ENCODE data around the gene B4GALT5.
"Not testable (repeated sequence)": the region's sequence is repeated elsewhere in the genome, so short reads cannot be mapped to it uniquely, and the experiment has no call there.

B4GALT5 gene
- 22.8 to 184 (median 62.2) reads per million in 9 experiments for total RNA-seq

DNA sequence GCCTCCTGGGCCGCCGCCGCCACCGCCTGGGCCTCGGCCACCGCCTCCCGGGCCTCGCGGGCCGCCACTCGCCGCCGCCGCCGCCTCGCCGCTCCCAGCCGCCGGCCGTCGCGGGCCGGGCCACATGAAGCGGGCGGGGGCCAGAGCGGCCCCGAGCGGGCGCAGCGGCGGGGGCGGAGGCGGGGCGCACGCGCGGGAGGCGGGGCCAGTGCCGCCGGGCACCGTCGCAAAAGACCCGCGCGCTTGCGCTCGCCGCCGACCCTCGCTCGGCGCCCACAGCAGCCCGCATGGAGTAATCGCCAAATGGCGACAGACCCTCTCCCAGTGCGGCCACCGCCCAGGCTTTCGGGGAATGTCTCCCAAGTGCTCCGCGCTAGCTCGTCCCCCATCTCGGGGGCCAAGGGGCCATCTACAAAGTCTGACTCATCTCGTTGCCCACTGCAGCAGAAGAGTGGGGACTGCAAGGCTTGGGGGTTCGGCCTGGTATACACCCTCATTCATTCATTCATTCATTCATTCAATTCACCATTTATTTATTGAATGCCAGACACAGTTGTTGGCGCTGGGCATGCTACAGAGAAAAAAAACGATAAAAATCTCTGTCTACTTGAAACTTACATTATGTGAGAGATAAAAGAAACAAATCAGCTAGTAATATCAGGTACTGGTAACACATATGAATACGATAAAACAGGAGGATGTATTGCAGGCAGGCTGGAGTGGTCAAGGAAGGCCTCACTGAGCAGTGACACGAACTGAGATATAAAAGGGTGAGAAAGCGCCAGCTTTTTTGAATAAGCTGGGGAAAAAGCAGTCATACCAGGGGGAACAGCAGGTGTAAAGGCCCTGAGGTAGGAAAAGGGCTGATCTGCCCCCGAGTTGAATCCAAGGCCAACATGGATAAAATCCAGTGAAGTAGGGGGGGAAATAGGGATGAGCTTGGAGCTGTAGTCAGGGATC is at the start of gene B4GALT5:
Gene B4GALT5 (minus strand): TSS at position 126 of the 960 bp plus-strand sequence. CDS start 188 bp downstream, outside the sequence.
- Mint-ChIP-seq H3K36me3 (ENCODE audit: insufficient read depth) (peaks cover 10% of the 10 kb centered on the region), H3K4me1 (ENCODE audit: low read depth in 2 of 2) (peaks cover 37 to 45% of the 10 kb centered on the region in 2 donors), H3K27ac (peak within 1 kb of the TSS; percentile 94 to 97), H3K27me3 (no peaks in the 10 kb centered on the region), H3K9me3 (no peaks in the 10 kb centered on the region), H3K4me3 (peak within 1 kb of the TSS; percentile 89 to 95)
- ATAC-seq (replicated peaks) = peak; percentile 83
- peak; percentile 50 to 69 (median 65) for DNase-seq

DNA sequence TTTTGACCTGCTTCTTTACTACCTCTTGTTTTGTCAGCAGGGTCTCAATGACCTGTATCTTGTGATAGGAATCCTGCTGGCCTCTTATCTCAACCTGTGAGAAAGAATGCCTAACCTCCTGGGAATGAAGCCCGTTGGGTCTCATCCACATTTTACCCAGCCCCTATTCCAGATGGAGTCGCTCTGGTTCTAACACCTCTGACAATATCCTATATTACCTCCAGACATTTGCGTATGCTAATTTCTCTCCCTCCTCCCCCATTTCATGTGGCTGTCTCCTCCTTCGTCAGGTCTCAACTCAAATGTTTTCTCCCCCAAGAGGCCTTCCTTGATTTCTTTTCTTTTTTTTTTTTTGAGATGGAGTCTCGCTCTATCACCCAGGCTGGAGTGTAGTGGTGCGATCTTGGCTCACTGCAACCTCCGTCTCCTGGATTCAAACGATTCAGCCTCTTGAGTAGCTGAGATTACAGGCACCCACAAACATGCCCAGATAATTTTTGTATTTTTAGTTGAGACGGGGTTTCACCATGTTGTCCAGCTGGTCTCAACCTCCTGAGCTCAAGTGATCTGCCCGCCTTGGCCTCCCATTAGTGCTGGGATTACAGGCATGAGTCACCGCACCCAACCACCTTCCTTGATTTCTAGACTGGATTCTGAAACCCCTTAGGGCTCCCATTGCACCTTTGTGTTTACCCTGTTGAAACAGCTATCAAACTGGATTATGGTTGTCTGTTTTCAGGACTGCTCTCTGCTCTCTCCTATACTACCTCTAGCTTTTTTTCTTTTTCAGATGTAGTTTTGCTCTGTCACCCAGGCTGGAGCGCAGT is 49.5 kb upstream of the B4GALT5 start:
- Mint-ChIP-seq H3K27me3 (peaks cover 8 to 11% of the 10 kb centered on the region in 2 donors), H3K4me1 (ENCODE audit: low read depth in 2 of 2) (peaks cover 1 to 7% of the 10 kb centered on the region in 2 donors), H3K9me3 (no peaks in the 10 kb centered on the region), H3K4me3 (no peak overlapping the region), H3K36me3 (ENCODE audit: insufficient read depth) (no peaks in the 10 kb centered on the region), H3K27ac (no peak overlapping the region)
- no peak for DNase-seq
- ATAC-seq (replicated peaks) = no peak

DNA sequence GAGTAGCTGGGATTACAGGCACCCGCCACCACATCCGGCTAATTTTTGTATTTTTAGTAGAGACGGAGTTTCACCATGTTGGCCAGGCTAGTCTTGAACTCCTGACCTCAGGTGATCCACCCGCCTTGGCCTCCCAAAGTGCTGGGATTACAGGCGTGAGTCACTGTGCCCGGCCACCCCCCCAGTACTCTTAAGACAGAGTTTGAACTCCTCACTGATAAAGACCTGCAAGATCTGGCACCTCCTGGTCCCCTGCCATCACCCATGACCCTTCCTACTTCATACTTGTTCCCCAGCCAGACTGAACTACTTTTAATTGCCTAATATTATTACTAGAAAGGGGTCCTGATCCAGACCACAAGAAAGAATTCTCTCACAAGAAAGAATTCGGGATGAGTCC is 48.2 kb upstream of the B4GALT5 start:
- not testable (repeated sequence) for H3K9me3 Mint-ChIP-seq; ATAC-seq (replicated peaks); H3K4me3 Mint-ChIP-seq; DNase-seq; H3K4me1 Mint-ChIP-seq (ENCODE audit: low read depth in 2 of 2); H3K36me3 Mint-ChIP-seq (ENCODE audit: insufficient read depth); H3K27ac Mint-ChIP-seq
- peaks cover 8 to 11% of the 10 kb centered on the region in 2 donors for H3K27me3 Mint-ChIP-seq

DNA sequence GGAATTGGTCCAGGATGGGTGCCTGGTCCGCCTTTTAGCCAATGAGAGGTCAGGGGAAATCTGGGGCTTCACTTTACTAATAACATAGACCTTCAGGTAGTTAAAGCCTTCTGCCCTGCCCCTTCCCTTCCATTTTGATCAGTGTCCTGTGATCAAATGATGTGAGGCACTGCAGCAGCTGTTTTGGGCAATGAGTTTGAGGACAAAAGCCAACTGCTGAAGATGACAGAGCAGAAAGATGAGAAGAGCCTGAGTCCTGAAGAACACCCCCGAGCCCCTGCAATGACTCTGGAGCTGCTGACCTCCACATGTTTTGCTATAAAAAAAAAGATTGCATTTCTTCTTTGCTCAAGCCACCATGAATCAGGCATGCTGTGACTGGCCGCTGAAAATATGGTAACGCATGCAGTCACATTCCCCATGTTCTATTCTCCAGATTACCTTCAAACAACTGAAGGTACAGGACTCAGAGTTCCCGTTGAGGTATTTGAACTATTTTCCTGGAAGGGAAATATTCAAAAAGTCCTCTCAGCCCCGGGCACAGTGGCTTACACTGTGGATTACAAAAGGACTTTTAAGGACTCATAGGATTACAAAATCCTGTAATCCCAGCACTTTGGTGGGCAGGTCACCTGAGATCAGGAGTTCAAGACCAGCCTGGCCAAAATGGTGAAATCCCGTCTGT is 45.7 kb upstream of the B4GALT5 start:
- ATAC-seq (replicated peaks) (no peak), DNase-seq (no peak)
- Mint-ChIP-seq H3K4me3 (no peak overlapping the region), H3K9me3 (no peaks in the 10 kb centered on the region), H3K27ac (no peak overlapping the region), H3K27me3 (peaks cover 4 to 8% of the 10 kb centered on the region in 2 donors), H3K36me3 (ENCODE audit: insufficient read depth) (peaks cover 3% of the 10 kb centered on the region), H3K4me1 (ENCODE audit: low read depth in 2 of 2) (no peaks in the 10 kb centered on the region)

DNA sequence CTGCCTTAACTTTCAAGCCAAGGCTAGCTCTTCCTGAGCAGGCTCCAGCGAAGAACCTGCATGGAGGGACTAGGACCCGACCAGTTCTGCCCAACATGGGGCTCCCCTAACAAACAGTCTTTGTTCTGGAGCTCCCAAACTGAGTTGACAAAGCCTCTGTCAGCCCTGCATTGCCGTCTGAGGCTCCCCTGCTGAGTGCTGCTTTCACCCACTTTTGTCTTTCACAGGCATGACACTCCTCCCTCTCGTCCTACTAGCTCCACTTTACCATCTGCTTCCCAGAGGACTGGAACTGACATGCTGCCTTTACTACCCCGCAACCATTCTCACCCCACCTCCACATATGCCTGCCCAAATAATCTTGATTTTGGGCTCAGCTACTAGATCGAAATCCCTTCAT is 45.1 kb upstream of the B4GALT5 start:
- Mint-ChIP-seq H3K27me3 (peaks cover 4 to 8% of the 10 kb centered on the region in 2 donors), H3K36me3 (ENCODE audit: insufficient read depth) (peaks cover 3% of the 10 kb centered on the region), H3K9me3 (no peaks in the 10 kb centered on the region), H3K4me1 (ENCODE audit: low read depth in 2 of 2) (no peaks in the 10 kb centered on the region), H3K4me3 (no peak overlapping the region), H3K27ac (no peak overlapping the region)
- ATAC-seq (replicated peaks) (no peak), DNase-seq (no peak)

DNA sequence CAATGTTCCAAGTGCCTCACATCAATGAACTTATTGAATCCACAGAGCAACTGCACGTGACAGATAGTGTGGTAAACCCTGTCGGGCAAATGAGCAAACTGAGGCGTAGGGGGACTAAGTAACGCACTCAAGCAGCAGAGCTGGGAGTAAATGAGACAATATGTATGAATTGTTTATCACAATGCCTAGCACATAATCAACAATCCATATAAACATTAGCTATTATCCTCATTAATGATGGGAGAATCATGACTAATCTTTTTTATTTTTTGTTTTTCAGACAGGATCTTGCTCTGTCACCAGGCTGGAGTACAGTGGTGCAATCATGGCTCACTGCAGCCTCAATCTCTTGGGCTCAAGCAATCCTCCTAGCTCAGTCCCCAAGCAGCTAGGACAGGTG is 43.9 kb upstream of the B4GALT5 start:
- H3K36me3 Mint-ChIP-seq (ENCODE audit: insufficient read depth) = peaks cover 3% of the 10 kb centered on the region
- H3K27me3 Mint-ChIP-seq = peaks cover 4 to 8% of the 10 kb centered on the region in 2 donors
- no peaks in the 10 kb centered on the region for H3K9me3 Mint-ChIP-seq
- no peak for ATAC-seq (replicated peaks)
- no peak overlapping the region for H3K4me3 Mint-ChIP-seq
- no peak for DNase-seq
- no peaks in the 10 kb centered on the region for H3K4me1 Mint-ChIP-seq (ENCODE audit: low read depth in 2 of 2)
- H3K27ac Mint-ChIP-seq = no peak overlapping the region

- Mint-ChIP-seq H3K27me3 (peaks cover 4 to 8% of the 10 kb centered on the region in 2 donors), H3K4me3 (no peak overlapping the region), H3K27ac (no peak overlapping the region), H3K36me3 (ENCODE audit: insufficient read depth) (peaks cover 3% of the 10 kb centered on the region), H3K9me3 (no peaks in the 10 kb centered on the region), H3K4me1 (ENCODE audit: low read depth in 2 of 2) (peaks cover 0 to under 1% of the 10 kb centered on the region in 2 donors)
- ATAC-seq (replicated peaks) = no peak
- DNase-seq = no peak
Measured at GRCh38 chr20:49756241-49756640, 42.6 kb upstream of the B4GALT5 start.

- H3K27ac Mint-ChIP-seq = no peak overlapping the region
- no peak for ATAC-seq (replicated peaks)
- no peaks in the 10 kb centered on the region for H3K9me3 Mint-ChIP-seq
- H3K27me3 Mint-ChIP-seq = peaks cover 4 to 8% of the 10 kb centered on the region in 2 donors
- peaks cover 3% of the 10 kb centered on the region for H3K36me3 Mint-ChIP-seq (ENCODE audit: insufficient read depth)
- H3K4me1 Mint-ChIP-seq (ENCODE audit: low read depth in 2 of 2) = peaks cover 6 to 8% of the 10 kb centered on the region in 2 donors
- DNase-seq = no peak
- H3K4me3 Mint-ChIP-seq = no peak overlapping the region
Measured at GRCh38 chr20:49754596-49754995, 40.9 kb upstream of the B4GALT5 start.

- peaks cover 6 to 8% of the 10 kb centered on the region in 2 donors for H3K4me1 Mint-ChIP-seq (ENCODE audit: low read depth in 2 of 2)
- DNase-seq (no peak), ATAC-seq (replicated peaks) (no peak)
- H3K9me3 Mint-ChIP-seq = no peaks in the 10 kb centered on the region
- no peaks in the 10 kb centered on the region for H3K27me3 Mint-ChIP-seq
- no peak overlapping the region for H3K4me3 Mint-ChIP-seq
- peaks cover 3% of the 10 kb centered on the region for H3K36me3 Mint-ChIP-seq (ENCODE audit: insufficient read depth)
- no peak overlapping the region for H3K27ac Mint-ChIP-seq
Measured at GRCh38 chr20:49753133-49753532, 39.5 kb upstream of the B4GALT5 start.

GRCh38 chr20:49752201-49752903 is 38.7 kb upstream of the B4GALT5 start:
- no peak for DNase-seq
- peaks cover 3% of the 10 kb centered on the region for H3K36me3 Mint-ChIP-seq (ENCODE audit: insufficient read depth)
- H3K27ac Mint-ChIP-seq = no peak overlapping the region
- H3K27me3 Mint-ChIP-seq = no peaks in the 10 kb centered on the region
- ATAC-seq (replicated peaks) = no peak
- no peaks in the 10 kb centered on the region for H3K9me3 Mint-ChIP-seq
- H3K4me3 Mint-ChIP-seq = no peak overlapping the region
- H3K4me1 Mint-ChIP-seq (ENCODE audit: low read depth in 2 of 2) = peaks cover 6 to 8% of the 10 kb centered on the region in 2 donors

DNA sequence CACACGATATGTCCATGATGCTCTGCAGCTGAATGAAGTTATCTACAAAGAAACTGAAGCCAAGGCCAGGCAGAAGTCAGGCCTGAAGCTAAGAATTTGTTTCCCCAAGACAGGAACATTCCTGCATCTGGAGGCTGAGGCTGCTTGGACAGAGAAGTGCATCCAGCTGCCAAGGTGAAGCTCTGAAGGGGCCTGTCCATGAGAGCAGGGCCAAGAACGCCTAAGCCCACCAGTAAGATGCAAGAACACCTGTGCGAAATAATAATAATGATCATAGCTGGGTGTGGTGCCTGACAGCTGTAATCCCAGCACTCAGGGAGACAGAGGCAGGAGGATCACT is 37.7 kb upstream of the B4GALT5 start:
- Mint-ChIP-seq H3K27ac (peak overlapping the region in 1 of 2 donors; percentile 0), H3K9me3 (no peaks in the 10 kb centered on the region), H3K36me3 (ENCODE audit: insufficient read depth) (peaks cover 3% of the 10 kb centered on the region), H3K4me3 (no peak overlapping the region), H3K4me1 (ENCODE audit: low read depth in 2 of 2) (peaks cover 6 to 8% of the 10 kb centered on the region in 2 donors), H3K27me3 (no peaks in the 10 kb centered on the region)
- ATAC-seq (replicated peaks) (no peak), DNase-seq (no peak)

DNA sequence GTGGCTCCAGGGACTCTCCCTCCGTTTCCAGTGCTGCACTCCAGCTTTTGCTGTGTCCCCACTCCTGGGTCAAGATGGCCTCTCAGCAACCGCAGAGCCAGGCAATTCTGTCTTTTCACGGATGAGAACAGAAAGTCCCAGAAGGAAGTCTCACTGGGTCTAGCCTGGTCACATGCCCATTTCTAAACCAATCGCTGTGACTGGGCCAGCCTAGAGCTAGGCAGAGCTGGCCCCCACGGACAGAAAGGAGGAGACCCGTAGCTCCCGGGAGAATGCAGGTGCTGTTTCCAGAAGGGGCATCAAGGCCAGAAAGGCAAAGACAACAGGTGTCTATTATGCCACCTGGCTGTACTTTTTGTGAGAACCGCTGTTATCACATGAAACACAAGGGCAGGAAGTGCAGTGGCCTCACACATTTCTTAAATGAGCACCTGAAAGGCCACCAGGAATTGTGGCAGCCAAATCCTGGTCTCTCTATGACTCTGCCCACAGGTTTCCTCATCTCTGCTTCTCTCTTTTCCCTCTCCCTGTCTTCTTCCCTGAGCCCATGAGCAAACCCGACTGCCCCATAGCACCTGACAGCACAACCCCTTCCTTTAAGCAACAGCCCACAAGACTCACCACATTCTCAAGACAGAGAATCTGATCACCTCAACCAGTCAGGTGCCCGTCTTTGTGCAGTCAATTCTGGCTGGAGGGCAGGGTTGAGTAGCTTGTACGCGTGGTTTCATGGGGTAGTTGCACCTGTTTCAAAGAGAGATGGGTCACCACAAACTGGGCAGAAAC is 37.1 kb upstream of the B4GALT5 start:
- no peaks in the 10 kb centered on the region for H3K27me3 Mint-ChIP-seq
- DNase-seq (peak in 2 of 3 experiments; percentile 3), ATAC-seq (replicated peaks) (peak; percentile 80)
- H3K4me1 Mint-ChIP-seq (ENCODE audit: low read depth in 2 of 2) = peaks cover 6 to 8% of the 10 kb centered on the region in 2 donors
- no peak overlapping the region for H3K4me3 Mint-ChIP-seq
- peak overlapping the region in 1 of 2 donors; percentile 0 for H3K27ac Mint-ChIP-seq
- no peaks in the 10 kb centered on the region for H3K9me3 Mint-ChIP-seq
- peaks cover 3% of the 10 kb centered on the region for H3K36me3 Mint-ChIP-seq (ENCODE audit: insufficient read depth)

Data from effector memory CD8-positive, alpha-beta T cell (primary cell).